ENCODE measurements around the gene SLC12A4.
"Not testable (repeated sequence)": the region's sequence is repeated elsewhere in the genome, so short reads cannot be mapped to it uniquely, and the experiment has no call there.

The SLC12A4 gene

GRCh38 chr16:67998231-67998778 lies 29.9 kb upstream of the SLC12A4 start:
- H3K27ac ChIP-seq (ENCODE audit: low read length); H3K36me3 ChIP-seq (ENCODE audit: control insufficient read depth, low read depth, low read length); H3K4me3 ChIP-seq (ENCODE audit: low read length); H3K4me1 ChIP-seq (ENCODE audit: control insufficient read depth, low read depth, low read length); H3K27me3 ChIP-seq (ENCODE audit: control insufficient read depth, insufficient read depth, low read length); H3K9ac ChIP-seq (ENCODE audit: low read length); H3K9me3 ChIP-seq (ENCODE audit: control insufficient read depth, low read depth, low read length): not testable (repeated sequence)

GRCh38 chr16:67996666-67997065 lies 28.2 kb upstream of the SLC12A4 start:
- no peak overlapping the region for H3K4me3 ChIP-seq (ENCODE audit: low read length)
- H3K4me1 ChIP-seq (ENCODE audit: control insufficient read depth, low read depth, low read length), result no peaks in the 10 kb centered on the region
- H3K9ac ChIP-seq (ENCODE audit: low read length), result no peak overlapping the region
- H3K9me3 ChIP-seq (ENCODE audit: control insufficient read depth, low read depth, low read length), result no peaks in the 10 kb centered on the region
- peaks cover 12% of the 10 kb centered on the region for H3K27me3 ChIP-seq (ENCODE audit: control insufficient read depth, insufficient read depth, low read length)
- H3K27ac ChIP-seq (ENCODE audit: low read length), result no peak overlapping the region
- no peaks in the 10 kb centered on the region for H3K36me3 ChIP-seq (ENCODE audit: control insufficient read depth, low read depth, low read length)

- H3K9ac ChIP-seq (ENCODE audit: low read length), result no peak overlapping the region
- H3K27ac ChIP-seq (ENCODE audit: low read length), result no peak overlapping the region
- peaks cover 12% of the 10 kb centered on the region for H3K27me3 ChIP-seq (ENCODE audit: control insufficient read depth, insufficient read depth, low read length)
- no peaks in the 10 kb centered on the region for H3K4me1 ChIP-seq (ENCODE audit: control insufficient read depth, low read depth, low read length)
- H3K9me3 ChIP-seq (ENCODE audit: control insufficient read depth, low read depth, low read length), result no peaks in the 10 kb centered on the region
- no peak overlapping the region for H3K4me3 ChIP-seq (ENCODE audit: low read length)
- no peaks in the 10 kb centered on the region for H3K36me3 ChIP-seq (ENCODE audit: control insufficient read depth, low read depth, low read length)
Measured at GRCh38 chr16:67995423-67995822, 27.0 kb upstream of the SLC12A4 start.

- not testable (repeated sequence) for H3K4me1 ChIP-seq (ENCODE audit: control insufficient read depth, low read depth, low read length); H3K9ac ChIP-seq (ENCODE audit: low read length); H3K36me3 ChIP-seq (ENCODE audit: control insufficient read depth, low read depth, low read length); H3K9me3 ChIP-seq (ENCODE audit: control insufficient read depth, low read depth, low read length); H3K4me3 ChIP-seq (ENCODE audit: low read length); H3K27ac ChIP-seq (ENCODE audit: low read length)
- peaks cover 12% of the 10 kb centered on the region for H3K27me3 ChIP-seq (ENCODE audit: control insufficient read depth, insufficient read depth, low read length)
Measured at GRCh38 chr16:67994040-67994408, 25.6 kb upstream of the SLC12A4 start.

- H3K36me3 ChIP-seq (ENCODE audit: control insufficient read depth, low read depth, low read length), result no peaks in the 10 kb centered on the region
- H3K9me3 ChIP-seq (ENCODE audit: control insufficient read depth, low read depth, low read length), result no peaks in the 10 kb centered on the region
- H3K27me3 ChIP-seq (ENCODE audit: control insufficient read depth, insufficient read depth, low read length), result peaks cover 12% of the 10 kb centered on the region
- H3K9ac ChIP-seq (ENCODE audit: low read length), result no peak overlapping the region
- no peak overlapping the region for H3K27ac ChIP-seq (ENCODE audit: low read length)
- no peak overlapping the region for H3K4me3 ChIP-seq (ENCODE audit: low read length)
- H3K4me1 ChIP-seq (ENCODE audit: control insufficient read depth, low read depth, low read length), result no peaks in the 10 kb centered on the region
Measured at GRCh38 chr16:67993207-67994039, 25.0 kb upstream of the SLC12A4 start.

- no peaks in the 10 kb centered on the region for H3K4me1 ChIP-seq (ENCODE audit: control insufficient read depth, low read depth, low read length)
- H3K36me3 ChIP-seq (ENCODE audit: control insufficient read depth, low read depth, low read length), result no peaks in the 10 kb centered on the region
- no peak overlapping the region for H3K4me3 ChIP-seq (ENCODE audit: low read length)
- H3K27ac ChIP-seq (ENCODE audit: low read length), result no peak overlapping the region
- H3K9me3 ChIP-seq (ENCODE audit: control insufficient read depth, low read depth, low read length), result no peaks in the 10 kb centered on the region
- no peak overlapping the region for H3K9ac ChIP-seq (ENCODE audit: low read length)
- H3K27me3 ChIP-seq (ENCODE audit: control insufficient read depth, insufficient read depth, low read length), result peaks cover 12% of the 10 kb centered on the region
Measured at GRCh38 chr16:67992661-67993206, 24.3 kb upstream of the SLC12A4 start.

GRCh38 chr16:67990018-67990386 lies 21.6 kb upstream of the SLC12A4 start:
- Histone ChIP-seq H3K36me3 (ENCODE audit: control insufficient read depth, low read depth, low read length) (no peaks in the 10 kb centered on the region), H3K4me1 (ENCODE audit: control insufficient read depth, low read depth, low read length) (no peaks in the 10 kb centered on the region), H3K9ac (ENCODE audit: low read length) (no peak overlapping the region), H3K9me3 (ENCODE audit: control insufficient read depth, low read depth, low read length) (no peaks in the 10 kb centered on the region), H3K27me3 (ENCODE audit: control insufficient read depth, insufficient read depth, low read length) (peaks cover 12% of the 10 kb centered on the region), H3K4me3 (ENCODE audit: low read length) (no peak overlapping the region), H3K27ac (ENCODE audit: low read length) (no peak overlapping the region)

GRCh38 chr16:67989322-67990017 lies 21.0 kb upstream of the SLC12A4 start:
- Histone ChIP-seq H3K27ac (ENCODE audit: low read length) (no peak overlapping the region), H3K4me1 (ENCODE audit: control insufficient read depth, low read depth, low read length) (no peaks in the 10 kb centered on the region), H3K9ac (ENCODE audit: low read length) (no peak overlapping the region)

GRCh38 chr16:67988675-67989074 lies 20.2 kb upstream of the SLC12A4 start:
- H3K9ac ChIP-seq (ENCODE audit: low read length), result no peak overlapping the region

More at GRCh38 chr16:67989322-67990017, 21.0 kb upstream of the SLC12A4 start:
- no peaks in the 10 kb centered on the region for H3K36me3 ChIP-seq (ENCODE audit: control insufficient read depth, low read depth, low read length)
- H3K27me3 ChIP-seq (ENCODE audit: control insufficient read depth, insufficient read depth, low read length), result peaks cover 12% of the 10 kb centered on the region
- no peak overlapping the region for H3K4me3 ChIP-seq (ENCODE audit: low read length)
- H3K9me3 ChIP-seq (ENCODE audit: control insufficient read depth, low read depth, low read length), result no peaks in the 10 kb centered on the region

GRCh38 chr16:67987460-67988160 lies 19.2 kb upstream of the SLC12A4 start:
- Histone ChIP-seq H3K27me3 (ENCODE audit: control insufficient read depth, insufficient read depth, low read length) (peaks cover 8% of the 10 kb centered on the region), H3K9ac (ENCODE audit: low read length) (no peak overlapping the region), H3K4me3 (ENCODE audit: low read length) (no peak overlapping the region), H3K9me3 (ENCODE audit: control insufficient read depth, low read depth, low read length) (no peaks in the 10 kb centered on the region), H3K36me3 (ENCODE audit: control insufficient read depth, low read depth, low read length) (no peaks in the 10 kb centered on the region), H3K4me1 (ENCODE audit: control insufficient read depth, low read depth, low read length) (no peaks in the 10 kb centered on the region), H3K27ac (ENCODE audit: low read length) (no peak overlapping the region)

More at GRCh38 chr16:67988675-67989074, 20.2 kb upstream of the SLC12A4 start:
- H3K9me3 ChIP-seq (ENCODE audit: control insufficient read depth, low read depth, low read length), result no peaks in the 10 kb centered on the region
- H3K4me1 ChIP-seq (ENCODE audit: control insufficient read depth, low read depth, low read length), result no peaks in the 10 kb centered on the region
- no peak overlapping the region for H3K4me3 ChIP-seq (ENCODE audit: low read length)
- peaks cover 12% of the 10 kb centered on the region for H3K27me3 ChIP-seq (ENCODE audit: control insufficient read depth, insufficient read depth, low read length)
- H3K36me3 ChIP-seq (ENCODE audit: control insufficient read depth, low read depth, low read length), result no peaks in the 10 kb centered on the region
- H3K27ac ChIP-seq (ENCODE audit: low read length), result no peak overlapping the region

- peaks cover 1% of the 10 kb centered on the region for H3K27me3 ChIP-seq (ENCODE audit: control insufficient read depth, insufficient read depth, low read length)
- H3K27ac ChIP-seq (ENCODE audit: low read length), result no peak overlapping the region
- H3K9ac ChIP-seq (ENCODE audit: low read length), result no peak overlapping the region
- H3K36me3 ChIP-seq (ENCODE audit: control insufficient read depth, low read depth, low read length), result no peaks in the 10 kb centered on the region
- no peak overlapping the region for H3K4me3 ChIP-seq (ENCODE audit: low read length)
- no peaks in the 10 kb centered on the region for H3K4me1 ChIP-seq (ENCODE audit: control insufficient read depth, low read depth, low read length)
- H3K9me3 ChIP-seq (ENCODE audit: control insufficient read depth, low read depth, low read length), result no peaks in the 10 kb centered on the region
Measured at GRCh38 chr16:67986949-67987348, 18.5 kb upstream of the SLC12A4 start.
